ENCODE measurements around the gene CDC42. TPM values are rescaled to one million over a fixed set of nuclear protein-coding genes. Genes with fewer than 3 reads are reported as not detected.
A peak's percentile ranks its signal among the peaks of the same experiment; 100 is the strongest.

The CDC42 gene
- total and polyA plus RNA-seq, 2 experiments from 2014 or later = 119 to 184 TPM

GRCh38 chr1:22105611-22106207, 53.2 kb downstream of the CDC42 start:
- peaks cover 12% of the 10 kb centered on the region for H4K20me1 ChIP-seq (replicated peaks; ENCODE audit: insufficient read depth)
- no peak overlapping the region for H3K4me3 ChIP-seq
- Mint-ChIP-seq H3K27ac (no peak overlapping the region), H3K9me3 (no peaks in the 10 kb centered on the region), H3K4me3 (no peak overlapping the region), H3K27me3 (ENCODE audit: insufficient read depth, low read depth, poor library complexity) (peaks cover 3% of the 10 kb centered on the region), H3K36me3 (ENCODE audit: low read depth) (peaks cover 6% of the 10 kb centered on the region; the same call in 1 of the 3 replicates), H3K4me1 (peaks cover 12% of the 10 kb centered on the region)
- H3K79me2 ChIP-seq (replicated peaks; ENCODE audit: insufficient read depth) = peaks cover 21% of the 10 kb centered on the region
- ATAC-seq (peak; percentile 76), DNase-seq (ENCODE audit: low spot score) (peak; percentile 85)
- no peaks in the 10 kb centered on the region for H3K9me2 ChIP-seq (ENCODE audit: insufficient read depth)
- no peaks in the 10 kb centered on the region for H3K27me3 ChIP-seq (ENCODE audit: insufficient read depth)
- H3K4me1 ChIP-seq (ENCODE audit: insufficient read depth) = no peaks in the 10 kb centered on the region; the same call in 1 of the 2 replicates
- TF ChIP-seq CREB1 (CRISPR knock-in tag; IDR thresholded peaks at IDR 0.05; ENCODE audit: low read depth) (no peak), CTCF (conservative IDR thresholded peaks at IDR 0.05; ENCODE audit: low read depth in 2 of 2) (peak; percentile 85)
- H2AFZ ChIP-seq = no peak overlapping the region
- H3F3A ChIP-seq (replicated peaks; ENCODE audit: low read depth) = no peaks in the 10 kb centered on the region
- no peaks in the 10 kb centered on the region; the same call in 1 of the 2 replicates for H3K36me3 ChIP-seq (ENCODE audit: insufficient read depth)
- H3K4me2 ChIP-seq = no peak overlapping the region
- no peak overlapping the region for H3K27ac ChIP-seq (ENCODE audit: low read depth)

GRCh38 chr1:22107126-22107525, 54.6 kb downstream of the CDC42 start:
- no peak overlapping the region for H3K4me3 Mint-ChIP-seq
- no peak overlapping the region for H2AFZ ChIP-seq
- H3K4me3 ChIP-seq = no peak overlapping the region
- DNase-seq (ENCODE audit: low spot score) (no peak), ATAC-seq (no peak)
- H3K36me3 ChIP-seq (ENCODE audit: insufficient read depth) = no peaks in the 10 kb centered on the region; the same call in 1 of the 2 replicates
- H3K27ac Mint-ChIP-seq = no peak overlapping the region
- peaks cover 12% of the 10 kb centered on the region for H3K4me1 Mint-ChIP-seq
- H3K79me2 ChIP-seq (replicated peaks; ENCODE audit: insufficient read depth) = peaks cover 23% of the 10 kb centered on the region
- H3K36me3 Mint-ChIP-seq (ENCODE audit: low read depth) = peaks cover 6% of the 10 kb centered on the region; the same call in 1 of the 3 replicates
- no peaks in the 10 kb centered on the region for H3K27me3 ChIP-seq (ENCODE audit: insufficient read depth)
- no peaks in the 10 kb centered on the region for H3K9me2 ChIP-seq (ENCODE audit: insufficient read depth)
- H3K9me3 Mint-ChIP-seq = no peaks in the 10 kb centered on the region; the same call in 2 of the 3 replicates
- no peak overlapping the region for H3K4me2 ChIP-seq
- peaks cover 13% of the 10 kb centered on the region for H4K20me1 ChIP-seq (replicated peaks; ENCODE audit: insufficient read depth)
- peaks cover 3% of the 10 kb centered on the region for H3K27me3 Mint-ChIP-seq (ENCODE audit: insufficient read depth, low read depth, poor library complexity)
- no peaks in the 10 kb centered on the region; the same call in 1 of the 2 replicates for H3K4me1 ChIP-seq (ENCODE audit: insufficient read depth)
- H3K27ac ChIP-seq (ENCODE audit: low read depth) = no peak overlapping the region
- H3F3A ChIP-seq (replicated peaks; ENCODE audit: low read depth) = no peaks in the 10 kb centered on the region
- no peak for TF ChIP-seq ZNF114 (CRISPR knock-in tag; IDR thresholded peaks at IDR 0.05)
- no peak for TF ChIP-seq REST (IDR thresholded peaks at IDR 0.05; ENCODE audit: unreplicated experiment)
- TF ChIP-seq POLR2AphosphoS5 (IDR thresholded peaks at IDR 0.05; ENCODE audit: low read depth) = no peak
- TF ChIP-seq JUNB (IDR thresholded peaks at IDR 0.05; ENCODE audit: unreplicated experiment) = no peak
- TF ChIP-seq EZH2 (IDR thresholded peaks at IDR 0.05; ENCODE audit: low read depth, unreplicated experiment) = no peak
- no peak for TF ChIP-seq CTCF (conservative IDR thresholded peaks at IDR 0.05; ENCODE audit: low read depth in 2 of 2)
- no peak for TF ChIP-seq STAT1 (IDR thresholded peaks at IDR 0.05; ENCODE audit: unreplicated experiment)
- no peak for TF ChIP-seq ETS1 (IDR thresholded peaks at IDR 0.05)
